HEK293T (cell line): ENCODE data around the gene OR10G6.

Experiments
- CTCF ChIA-PET: fragments of 350-600 bp; formaldehyde crosslinking; extraction: SDS; loops from one replicate; lab custom pipeline; 2021; ENCODE audit warnings: antibody characterized with exemption, inconsistent platforms; lab: Yijun Ruan, JAX
- POLR2A ChIA-PET: fragments of 350-600 bp; formaldehyde crosslinking; extraction: SDS; loops from one replicate; lab custom pipeline; 2020; ENCODE audit warnings: antibody characterized with exemption, inconsistent platforms; lab: Yijun Ruan, JAX
- DNase-seq: peaks from one replicate; pipeline ENCODE4 v3.0.0; 2012; ENCODE audit warnings: mixed read lengths; ENCODE audit errors: extremely low spot score
- ARNT ChIP-seq: fragments of 450-650 bp; IDR thresholded peaks from 2 replicates; pipeline ENCODE4 v1.6.1; 2017; ENCODE audit warnings: mild to moderate bottlenecking
- BHLHE40 ChIP-seq: fragments of 450-650 bp; IDR thresholded peaks from 2 replicates; pipeline ENCODE4 v1.6.1; 2016; ENCODE audit warnings: mild to moderate bottlenecking, moderate library complexity, borderline replicate concordance
- CTBP1 ChIP-seq: fragments of 450-650 bp; IDR thresholded peaks from 2 replicates; pipeline ENCODE4 v1.6.1; 2016; ENCODE audit warnings: borderline replicate concordance
- ELF4 ChIP-seq: fragments of 450-650 bp; IDR thresholded peaks from 2 replicates; pipeline ENCODE4 v1.6.1; 2017; ENCODE audit warnings: antibody characterized with exemption
- FOXA1 ChIP-seq: fragments of 450-650 bp; IDR thresholded peaks from 2 replicates; pipeline ENCODE4 v1.6.1; 2016; ENCODE audit warnings: mild to moderate bottlenecking
- FOXK2 ChIP-seq: fragments of 450-650 bp; IDR thresholded peaks from 2 replicates; pipeline ENCODE4 v1.6.1; 2016; ENCODE audit warnings: mild to moderate bottlenecking
- FOXM1 ChIP-seq: fragments of 450-650 bp; IDR thresholded peaks from 2 replicates; pipeline ENCODE4 v1.6.1; 2017; ENCODE audit warnings: mild to moderate bottlenecking, borderline replicate concordance
- HDGF ChIP-seq: fragments of 450-650 bp; IDR thresholded peaks from 2 replicates; pipeline ENCODE4 v1.6.1; 2017; ENCODE audit warnings: antibody characterized with exemption, borderline replicate concordance
- L3MBTL2 ChIP-seq: fragments of 450-650 bp; conservative IDR thresholded peaks from 2 replicates; pipeline ENCODE4 v1.6.1; 2016; ENCODE audit warnings: mild to moderate bottlenecking
- LEF1 ChIP-seq: fragments of 450-650 bp; IDR thresholded peaks from 2 replicates; pipeline ENCODE4 v1.6.1; 2017; ENCODE audit warnings: mild to moderate bottlenecking, borderline replicate concordance
- NFRKB ChIP-seq: fragments of 450-650 bp; IDR thresholded peaks from 2 replicates; pipeline ENCODE4 v1.6.1; 2016; ENCODE audit warnings: mild to moderate bottlenecking, moderate library complexity
- SP1 ChIP-seq: fragments of 450-650 bp; IDR thresholded peaks from 2 replicates; pipeline ENCODE4 v1.6.1; 2017
- SUZ12 ChIP-seq: fragments of 450-650 bp; IDR thresholded peaks from 2 replicates; pipeline ENCODE4 v1.6.1; 2016; ENCODE audit warnings: mild to moderate bottlenecking
- TARDBP ChIP-seq: fragments of 450-650 bp; IDR thresholded peaks from 2 replicates; pipeline ENCODE4 v1.6.1; 2016
- ZNF384 ChIP-seq: fragments of 450-650 bp; IDR thresholded peaks from 2 replicates; pipeline ENCODE4 v1.6.1; 2016
- TF ChIP-seq, protein P1 (sequence below): fragments of 450-650 bp; IDR thresholded peaks from 2 replicates; pipeline ENCODE4 v1.6.1; 2016

The OR10G6 gene

DNA sequence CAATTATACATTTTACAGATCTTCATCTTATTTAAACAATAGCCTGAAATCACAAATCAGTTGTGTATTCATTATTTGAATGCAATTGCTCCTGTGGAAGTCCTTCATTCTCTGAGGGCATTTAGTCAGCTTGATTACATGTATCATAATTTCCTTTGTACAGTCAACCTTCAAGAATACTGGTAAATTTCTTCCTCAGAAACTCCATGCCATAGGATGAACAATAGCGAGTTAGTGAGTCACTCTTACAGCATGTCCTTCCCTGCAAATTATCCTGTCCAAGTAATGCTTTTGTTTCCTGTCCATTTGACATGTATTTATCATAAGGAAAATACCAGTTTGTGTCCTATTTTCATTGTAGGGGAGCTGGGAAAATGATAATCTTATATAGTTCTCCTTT is 21.1 kb downstream of the OR10G6 start:
- DNase-seq: no peak
- TF ChIP-seq HDGF: no peak
- TF ChIP-seq CTBP1: no peak
- no peak for TF ChIP-seq FOXM1
- TF ChIP-seq SP1: no peak
- TF ChIP-seq NFRKB: no peak
- no peak for TF ChIP-seq ARNT
- no peak for TF ChIP-seq FOXK2
- no peak for TF ChIP-seq SUZ12
- TF ChIP-seq FOXA1: no peak
- TF ChIP-seq LEF1: no peak
- TF ChIP-seq L3MBTL2: no peak
- TF ChIP-seq, protein P1, sequence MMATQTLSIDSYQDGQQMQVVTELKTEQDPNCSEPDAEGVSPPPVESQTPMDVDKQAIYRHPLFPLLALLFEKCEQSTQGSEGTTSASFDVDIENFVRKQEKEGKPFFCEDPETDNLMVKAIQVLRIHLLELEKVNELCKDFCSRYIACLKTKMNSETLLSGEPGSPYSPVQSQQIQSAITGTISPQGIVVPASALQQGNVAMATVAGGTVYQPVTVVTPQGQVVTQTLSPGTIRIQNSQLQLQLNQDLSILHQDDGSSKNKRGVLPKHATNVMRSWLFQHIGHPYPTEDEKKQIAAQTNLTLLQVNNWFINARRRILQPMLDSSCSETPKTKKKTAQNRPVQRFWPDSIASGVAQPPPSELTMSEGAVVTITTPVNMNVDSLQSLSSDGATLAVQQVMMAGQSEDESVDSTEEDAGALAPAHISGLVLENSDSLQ: no peak
- TF ChIP-seq BHLHE40: no peak
- no peak for TF ChIP-seq ELF4
- no peak for TF ChIP-seq ZNF384
- no peak for TF ChIP-seq TARDBP
- ChIA-PET POLR2A (no interaction called here), CTCF (no interaction called here)

DNA sequence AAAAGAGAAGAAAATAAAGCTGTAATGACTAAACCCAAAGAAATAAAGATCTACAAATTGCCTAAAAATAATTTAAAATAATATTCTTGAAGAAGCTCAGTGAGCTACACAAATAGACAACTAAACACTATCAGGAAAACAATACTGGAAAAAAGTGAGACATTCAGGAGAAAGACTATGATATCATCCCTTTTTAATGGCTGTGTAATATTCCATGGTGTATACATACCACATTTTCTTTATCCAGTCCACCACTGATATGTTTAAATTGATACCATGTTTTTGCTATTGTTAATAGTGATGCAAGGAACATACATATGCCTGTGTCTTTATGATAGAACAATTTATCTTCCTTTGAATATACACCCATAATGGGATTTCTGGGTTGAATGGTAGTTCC is 38.2 kb downstream of the OR10G6 start:
- TF ChIP-seq LEF1: no peak
- TF ChIP-seq ZNF384: no peak
- no peak for TF ChIP-seq NFRKB
- no peak for TF ChIP-seq SP1
- TF ChIP-seq SUZ12: no peak
- no peak for TF ChIP-seq ELF4
- TF ChIP-seq CTBP1: no peak
- no peak for TF ChIP-seq L3MBTL2
- TF ChIP-seq FOXA1: no peak
- TF ChIP-seq FOXM1: no peak
- TF ChIP-seq, protein P1: no peak
- TF ChIP-seq HDGF: no peak
- no peak for TF ChIP-seq TARDBP
- TF ChIP-seq FOXK2: no peak
- TF ChIP-seq ARNT: no peak
- no peak for TF ChIP-seq BHLHE40
- ChIA-PET CTCF (interaction anchor here (0.6 kb wide), 1 partner anchor 9 kb away, joined by 3 read pairs; no protein-coding TSS in a partner anchor), POLR2A (no interaction called here)
- no peak for DNase-seq

DNA sequence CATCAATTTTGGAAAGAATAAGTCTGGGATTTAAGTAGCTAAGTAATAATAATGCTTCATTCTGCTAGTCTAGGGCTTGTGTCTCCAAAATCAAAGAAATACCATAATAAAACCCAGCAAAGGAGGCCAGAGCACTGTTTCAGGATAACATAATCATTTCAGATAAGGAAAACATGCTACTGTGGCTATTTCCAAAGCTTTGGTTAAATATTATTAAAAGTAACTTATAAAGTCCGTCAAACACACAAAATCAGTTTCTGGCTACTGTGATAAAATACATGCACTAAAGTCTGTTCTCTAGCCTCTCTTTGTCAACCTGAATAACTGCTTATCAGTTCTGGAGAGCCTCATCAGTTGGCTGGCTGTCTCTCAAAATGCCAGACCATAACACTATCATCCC is 49.8 kb downstream of the OR10G6 start:
- DNase-seq: no peak
- no peak for TF ChIP-seq ZNF384
- TF ChIP-seq NFRKB: no peak
- no peak for TF ChIP-seq ELF4
- TF ChIP-seq BHLHE40: no peak
- no peak for TF ChIP-seq SP1
- ChIA-PET CTCF (no interaction called here), POLR2A (no interaction called here)
